Right cardiac atrium (tissue), 5 donors: ENCODE results near the gene TNFRSF8. TPM values are rescaled to one million over a fixed set of nuclear protein-coding genes. Genes with fewer than 3 reads are reported as not detected.

Experiments
- ATAC-seq, 2 donors: fragments of 200-7000 bp; cut with Tn5 transposase; one replicate each; pipeline versions ENCODE4 v1.8.0 to v1.9.1; 2020; ENCODE audit warnings: moderate library complexity in 2 of 2, mild to moderate bottlenecking in 1 of 2
- DNase-seq, 3 donors: peaks; one replicate each; pipeline ENCODE4 v3.0.0-alpha.2; 2020
- H3K27ac ChIP-seq: one replicate; pipeline ENCODE4 v1.5.1; 2013; ENCODE audit warnings: mild to moderate bottlenecking, low read length, control low read depth, moderate library complexity
- H3K27me3 ChIP-seq: one replicate; pipeline ENCODE4 v1.6.1; 2013; ENCODE audit not compliant: control insufficient read depth, insufficient read depth
- H3K4me1 ChIP-seq: one replicate; pipeline ENCODE4 v1.6.1; 2013; ENCODE audit warnings: low read length; ENCODE audit not compliant: control insufficient read depth, insufficient read depth
- H3K4me3 ChIP-seq: one replicate; pipeline ENCODE4 v1.5.1; 2013; ENCODE audit warnings: low read length, control low read depth
- H3K9me3 ChIP-seq: one replicate; pipeline ENCODE4 v1.6.1; 2013; ENCODE audit warnings: low read length; ENCODE audit not compliant: control insufficient read depth
- WGBS: extraction: QIAGEN DNeasy Blood & Tissue Kit; methylation state at CpG from one replicate; pipeline ENCODE4 v1.1.7; 2013; 5-methylcytosine and 5-hydroxymethylcytosine counted together
- intact Hi-C, 4 donors: fragments of 100-400 bp; cut with DNase I; formaldehyde crosslinking; loops; one replicate each; pipeline versions ENCODE4 v1.11.0 to v1.14.0; 2022 to 2023
- polyA plus RNA-seq: library from polyadenylated mRNA; stranded (reverse); fragments of 200-250 nt; gene quantifications from one replicate; pipeline ENCODE4 v1.2.3, GENCODE V29; 2013
- total RNA-seq, 4 donors: library from RNA; stranded (reverse); fragmentation: NEBNext Ultra II Directional; extraction: Animal tissue kit (Norgen Biotek cat#: 25700); gene quantifications; one replicate each; pipeline ENCODE4 v1.2.1, GENCODE V29; 2021
- donor health status: healthy with polysubstance abuse.
- donor health status: DM: no; HTN: yes; CAD: no.
- donor health status: DM: no; HTN: no; CAD: no.
- donor health status: DM: no; HTN: yes; CAD: no; lungs with severe emphysema.
- donor health status: DM: yes; HTN: yes; CAD: no.

Gene TNFRSF8
- total and polyA plus RNA-seq, 5 donors, result 1.5 to 4.3 (median 2.6) TPM

- DNase-seq, result peak in 1 of 3 donors; percentile 35
- Histone ChIP-seq H3K4me1 (no peaks in the 10 kb centered on the region), H3K9me3 (no peaks in the 10 kb centered on the region), H3K4me3 (no peak overlapping the region), H3K27me3 (no peaks in the 10 kb centered on the region), H3K27ac (no peak overlapping the region)
- WGBS, result 46% methylated on average over 23 of the region's 23 CpGs
- peak in 1 of 2 donors; percentile 22 for ATAC-seq
- intact Hi-C loops, result no loop called here
These were observed 16.1 kb downstream of the TNFRSF8 start for GRCh38 chr1:12078938-12079861.

- WGBS, result 67% methylated on average over 6 of the region's 6 CpGs
- Histone ChIP-seq H3K27ac (no peak overlapping the region), H3K4me3 (no peak overlapping the region), H3K27me3 (no peaks in the 10 kb centered on the region), H3K9me3 (no peaks in the 10 kb centered on the region), H3K4me1 (no peaks in the 10 kb centered on the region)
- ATAC-seq (no peak), DNase-seq (no peak)
- intact Hi-C loops, result no loop called here
These were observed 17.1 kb downstream of the TNFRSF8 start for GRCh38 chr1:12080156-12080555.

GRCh38 chr1:12080773-12081556 is 17.9 kb downstream of the TNFRSF8 start:
- DNase-seq, result no peak
- H3K27ac ChIP-seq, result no peak overlapping the region
- no peaks in the 10 kb centered on the region for H3K9me3 ChIP-seq
- intact Hi-C loops, result no loop called here
- no peaks in the 10 kb centered on the region for H3K27me3 ChIP-seq
- H3K4me3 ChIP-seq, result no peak overlapping the region
- H3K4me1 ChIP-seq, result no peaks in the 10 kb centered on the region
- 96% methylated on average over 9 of the region's 9 CpGs for WGBS
- ATAC-seq, result no peak

- no peaks in the 10 kb centered on the region for H3K27me3 ChIP-seq
- H3K9me3 ChIP-seq, result no peaks in the 10 kb centered on the region
- ATAC-seq (no peak), DNase-seq (no peak)
- 87% methylated on average over 7 of the region's 7 CpGs for WGBS
- intact Hi-C loops, result no loop called here
- H3K4me1 ChIP-seq, result no peaks in the 10 kb centered on the region
- no peak overlapping the region for H3K27ac ChIP-seq
- no peak overlapping the region for H3K4me3 ChIP-seq
These were observed 18.7 kb downstream of the TNFRSF8 start for GRCh38 chr1:12081648-12082396.

GRCh38 chr1:12082988-12083387 is 19.9 kb downstream of the TNFRSF8 start:
- intact Hi-C loops, result no loop called here
- no peak for ATAC-seq
- DNase-seq, result no peak
- Histone ChIP-seq H3K4me1 (no peaks in the 10 kb centered on the region), H3K9me3 (no peaks in the 10 kb centered on the region), H3K4me3 (no peak overlapping the region), H3K27ac (no peak overlapping the region), H3K27me3 (no peaks in the 10 kb centered on the region)
- WGBS, result 92% methylated on average over 4 of the region's 4 CpGs

- Histone ChIP-seq H3K27ac (no peak overlapping the region), H3K9me3 (no peaks in the 10 kb centered on the region), H3K4me3 (no peak overlapping the region), H3K27me3 (no peaks in the 10 kb centered on the region), H3K4me1 (no peaks in the 10 kb centered on the region)
- WGBS, result 75% methylated on average over 8 of the region's 8 CpGs
- no peak for DNase-seq
- ATAC-seq, result no peak
- intact Hi-C loops, result no loop called here
These were observed 20.7 kb downstream of the TNFRSF8 start for GRCh38 chr1:12083766-12084165.

GRCh38 chr1:12085643-12086260 is 22.6 kb downstream of the TNFRSF8 start:
- Histone ChIP-seq H3K9me3 (no peaks in the 10 kb centered on the region), H3K4me3 (no peak overlapping the region), H3K4me1 (no peaks in the 10 kb centered on the region), H3K27me3 (no peaks in the 10 kb centered on the region), H3K27ac (no peak overlapping the region)
- intact Hi-C loops, result no loop called here
- WGBS, result 72% methylated on average over 14 of the region's 14 CpGs
- ATAC-seq (no peak), DNase-seq (no peak)

- intact Hi-C loops, result no loop called here
- Histone ChIP-seq H3K27me3 (no peaks in the 10 kb centered on the region), H3K4me3 (no peak overlapping the region), H3K9me3 (no peaks in the 10 kb centered on the region), H3K27ac (no peak overlapping the region), H3K4me1 (no peaks in the 10 kb centered on the region)
- peak in 1 of 2 donors; percentile 43 for ATAC-seq
- DNase-seq, result no peak
- WGBS, result 56% methylated on average over 9 of the region's 9 CpGs
These were observed 24.8 kb downstream of the TNFRSF8 start for GRCh38 chr1:12087797-12088314.

GRCh38 chr1:12088607-12089006 is 25.5 kb downstream of the TNFRSF8 start:
- ATAC-seq (peak in 1 of 2 donors; percentile 48), DNase-seq (no peak)
- no peak overlapping the region for H3K27ac ChIP-seq
- intact Hi-C loops, result no loop called here
- 67% methylated on average over 6 of the region's 6 CpGs for WGBS
- no peak overlapping the region for H3K4me3 ChIP-seq
- no peaks in the 10 kb centered on the region for H3K4me1 ChIP-seq
- H3K9me3 ChIP-seq, result no peaks in the 10 kb centered on the region
- H3K27me3 ChIP-seq, result no peaks in the 10 kb centered on the region

- Histone ChIP-seq H3K4me1 (no peaks in the 10 kb centered on the region), H3K27ac (no peak overlapping the region), H3K9me3 (no peaks in the 10 kb centered on the region), H3K4me3 (no peak overlapping the region), H3K27me3 (no peaks in the 10 kb centered on the region)
- ATAC-seq, result no peak
- intact Hi-C loops, result no loop called here
- no peak for DNase-seq
- WGBS, result 92% methylated on average over 3 of the region's 3 CpGs
These were observed 27.2 kb downstream of the TNFRSF8 start for GRCh38 chr1:12090326-12090725.
